GM18858 (cell line): ENCODE measurements around the gene ROPN1L.

ENCODE experiments used
- ATAC-seq: cut with Tn5 transposase; IDR thresholded peaks from one replicate; pipeline ENCODE4 v1.9.1; 2021; ENCODE audit not compliant: unreplicated experiment

The ROPN1L gene

GRCh38 chr5:10456583-10457420, 15.1 kb downstream of the ROPN1L start:
- ATAC-seq = no peak

DNA sequence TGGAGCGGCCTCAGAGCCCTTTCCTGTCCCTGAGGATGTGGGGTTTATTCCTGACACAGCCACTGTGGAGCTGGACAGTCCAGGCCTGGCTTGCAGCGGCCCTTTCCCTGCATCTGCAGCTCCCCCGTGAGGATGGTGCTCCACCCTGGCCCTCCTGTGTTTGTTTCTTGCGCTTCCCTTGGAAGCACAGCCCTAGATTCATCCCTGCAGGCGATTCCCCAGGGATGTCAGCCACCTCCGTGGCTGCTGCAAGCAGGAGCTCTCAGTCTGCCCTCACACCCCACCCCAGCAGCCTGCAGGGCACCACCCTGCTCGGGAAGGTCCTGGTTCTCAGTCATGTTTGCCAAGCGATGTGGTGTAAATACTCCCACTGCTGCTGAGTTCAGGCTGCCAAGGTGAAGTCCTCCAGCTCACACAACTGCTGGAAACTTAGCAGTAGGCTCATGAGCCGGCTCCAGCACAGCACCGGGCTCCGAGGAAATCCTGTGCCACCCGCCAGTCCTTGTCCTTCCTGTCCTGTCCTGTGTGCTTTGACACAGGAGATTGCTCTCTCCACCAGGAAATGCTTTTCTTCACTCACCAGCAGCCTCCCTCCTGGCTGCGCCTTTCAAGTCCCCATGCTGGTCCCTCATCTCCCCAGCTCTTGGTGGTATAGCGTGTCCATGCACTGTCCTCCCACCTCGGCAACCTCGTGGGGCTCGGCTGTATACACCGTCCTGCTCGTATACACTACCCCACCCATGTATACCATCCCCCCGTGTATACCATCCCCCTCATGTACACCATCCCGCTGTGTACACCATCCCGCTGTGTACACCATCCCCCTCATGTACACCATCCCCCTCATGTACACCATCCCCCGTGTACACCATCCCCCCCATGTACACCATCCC, 16.2 kb downstream of the ROPN1L start:
- ATAC-seq = no peak

GRCh38 chr5:10459080-10460055, 17.7 kb downstream of the ROPN1L start:
- ATAC-seq = no peak

DNA sequence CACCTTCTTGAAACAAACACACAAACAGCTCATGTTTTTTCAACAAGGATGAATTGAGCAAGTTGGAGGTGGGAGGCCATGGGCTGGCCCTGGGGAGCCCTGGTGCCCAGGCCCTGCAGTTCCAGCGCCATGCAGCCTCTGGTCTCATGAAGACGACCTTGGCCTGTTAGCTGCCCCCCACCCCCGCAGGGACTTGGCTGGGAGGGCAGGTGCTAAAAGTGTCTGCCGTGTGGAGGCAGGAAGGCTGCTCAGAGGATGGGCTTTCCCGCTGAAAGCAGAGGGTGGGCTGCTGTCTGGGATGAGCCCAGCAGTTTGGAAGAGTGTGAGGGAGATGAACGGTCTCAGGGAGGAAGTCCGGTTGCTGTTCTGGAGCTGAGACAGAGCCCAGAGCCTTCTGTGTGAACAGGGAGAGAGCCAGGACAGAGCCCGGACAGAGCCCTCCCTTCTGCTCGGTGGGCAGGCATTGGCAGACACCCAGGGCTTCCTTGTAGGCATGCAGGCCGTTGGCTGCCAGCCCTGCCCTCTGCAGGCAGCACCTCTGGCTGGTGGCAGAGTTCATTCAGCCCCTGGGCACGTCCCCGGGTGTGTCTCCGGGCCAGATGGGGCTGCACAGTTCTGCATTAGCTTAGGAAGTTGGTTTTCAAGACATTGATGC, 18.7 kb downstream of the ROPN1L start:
- no peak for ATAC-seq

DNA sequence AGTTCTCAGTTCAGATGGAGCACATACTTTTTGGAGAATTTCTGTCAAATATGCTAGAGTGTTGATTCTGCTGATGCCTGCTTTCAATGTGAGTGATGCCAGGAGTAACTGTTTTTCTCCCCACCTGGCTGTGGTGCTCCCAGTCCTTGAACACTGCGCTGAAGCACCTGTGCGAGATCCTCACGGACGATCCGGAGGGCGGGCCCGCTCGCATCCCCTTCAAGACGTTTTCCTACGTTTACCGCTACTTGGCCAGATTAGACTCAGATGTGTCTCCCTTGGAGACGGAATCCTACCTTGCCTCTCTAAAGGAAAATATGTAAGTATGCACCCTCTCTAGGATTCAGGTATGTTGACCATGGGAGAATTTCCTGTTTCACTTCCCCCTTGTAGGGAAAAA, 19.4 kb downstream of the ROPN1L start:
- ATAC-seq = no peak

- ATAC-seq = no peak
These were observed 20.4 kb downstream of the ROPN1L start for GRCh38 chr5:10461904-10462555.

DNA sequence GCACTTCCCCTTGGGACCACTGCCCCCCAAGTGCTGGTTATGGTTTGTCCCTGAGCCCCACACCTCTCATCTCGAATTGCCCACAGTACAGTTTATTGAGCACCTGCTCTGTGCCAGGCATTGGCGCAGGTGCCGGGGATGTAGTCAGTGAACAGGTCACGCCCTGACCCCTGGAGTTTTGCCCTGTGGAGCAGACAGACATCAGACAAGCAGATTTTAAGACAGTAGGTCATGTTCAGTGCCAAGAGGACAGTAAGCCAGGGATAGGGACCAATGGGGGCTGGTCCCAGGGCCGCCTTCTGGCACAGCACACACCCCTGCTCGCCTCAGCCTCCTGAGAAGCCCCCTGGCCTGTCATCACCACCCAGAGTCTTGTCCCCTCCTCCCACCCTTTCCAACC, 21.9 kb downstream of the ROPN1L start:
- ATAC-seq = no peak

DNA sequence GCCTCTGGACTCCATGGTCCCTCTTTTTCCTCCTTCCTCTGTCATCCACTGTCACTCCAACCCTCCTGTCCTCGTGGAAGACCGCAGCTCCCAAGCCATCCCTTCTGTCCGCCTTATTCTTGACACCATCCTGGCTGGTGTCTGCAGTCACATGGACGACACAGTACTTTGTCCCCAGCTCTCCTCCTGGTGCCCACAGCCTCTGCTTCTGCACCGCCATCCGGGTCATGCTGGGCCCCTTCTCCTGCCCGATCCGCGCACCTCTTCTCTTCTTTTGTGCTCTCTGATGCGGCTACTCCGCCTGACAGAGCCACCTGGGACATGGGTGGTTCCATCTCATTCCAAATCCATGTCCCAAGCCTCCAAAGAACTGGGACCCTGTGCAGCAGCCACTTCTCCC, 22.5 kb downstream of the ROPN1L start:
- ATAC-seq = no peak

DNA sequence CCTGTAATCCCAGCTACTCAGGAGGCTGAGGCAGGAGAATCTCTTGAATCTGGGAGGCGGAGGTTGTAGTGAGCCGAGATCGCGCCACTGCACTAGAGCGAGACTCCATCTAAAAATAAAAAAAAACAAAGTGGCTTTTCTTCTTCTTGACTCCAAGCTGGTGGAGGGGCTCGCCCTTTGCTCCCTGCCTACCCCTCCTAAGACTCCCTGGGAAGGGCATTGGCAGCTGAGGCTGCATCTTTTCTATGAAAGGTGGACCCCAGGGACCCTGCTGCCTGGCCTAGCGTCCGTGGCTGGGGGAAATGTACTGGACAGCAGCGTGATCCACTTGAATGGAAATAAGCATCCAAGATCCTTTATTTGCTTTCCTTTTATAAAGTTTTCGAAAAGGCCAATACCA, 24.0 kb downstream of the ROPN1L start:
- no peak for ATAC-seq

- ATAC-seq = no peak
These were observed 24.9 kb downstream of the ROPN1L start for GRCh38 chr5:10466446-10467073.

- ATAC-seq = no peak
These were observed 25.9 kb downstream of the ROPN1L start for GRCh38 chr5:10467281-10468198.

- no peak for ATAC-seq
These were observed 26.6 kb downstream of the ROPN1L start for GRCh38 chr5:10468256-10468655.

DNA sequence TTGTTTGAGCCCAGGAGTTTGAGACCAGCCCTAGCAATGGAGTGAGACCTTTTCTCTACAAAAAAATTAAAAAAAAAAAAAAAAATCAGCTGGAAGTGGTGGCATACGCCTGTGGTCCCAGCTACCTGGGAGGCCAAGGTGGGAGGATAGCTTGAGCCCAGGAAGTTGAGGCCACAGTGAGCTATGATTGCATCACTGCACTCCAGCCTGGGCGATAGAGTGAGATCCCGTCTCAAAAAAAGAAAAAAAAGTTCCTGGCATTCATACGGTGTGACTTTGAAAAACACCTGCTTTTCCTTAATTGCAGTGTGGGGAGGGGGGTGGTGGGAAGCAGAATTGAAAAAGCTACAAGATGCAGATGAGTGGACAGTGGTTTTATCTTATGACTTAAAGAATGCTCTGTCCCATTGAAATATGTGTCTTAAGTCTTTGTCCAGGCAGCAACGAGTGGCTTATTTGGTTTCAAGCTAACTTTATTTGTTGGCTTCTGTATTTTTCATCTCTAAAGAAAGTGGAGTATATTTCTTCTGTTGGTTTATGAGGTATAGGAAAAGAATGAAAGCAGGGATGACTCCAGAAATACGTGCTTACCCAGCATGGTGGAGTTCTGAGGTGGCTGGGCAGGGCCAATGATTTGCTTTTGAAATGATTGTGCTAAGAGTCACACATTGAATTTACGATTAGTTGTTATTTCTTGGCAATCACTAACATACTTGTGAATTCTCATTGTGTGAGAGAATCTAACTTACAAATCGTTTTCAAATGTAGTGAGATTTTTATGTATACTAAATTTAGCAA, 27.8 kb downstream of the ROPN1L start:
- no peak for ATAC-seq

DNA sequence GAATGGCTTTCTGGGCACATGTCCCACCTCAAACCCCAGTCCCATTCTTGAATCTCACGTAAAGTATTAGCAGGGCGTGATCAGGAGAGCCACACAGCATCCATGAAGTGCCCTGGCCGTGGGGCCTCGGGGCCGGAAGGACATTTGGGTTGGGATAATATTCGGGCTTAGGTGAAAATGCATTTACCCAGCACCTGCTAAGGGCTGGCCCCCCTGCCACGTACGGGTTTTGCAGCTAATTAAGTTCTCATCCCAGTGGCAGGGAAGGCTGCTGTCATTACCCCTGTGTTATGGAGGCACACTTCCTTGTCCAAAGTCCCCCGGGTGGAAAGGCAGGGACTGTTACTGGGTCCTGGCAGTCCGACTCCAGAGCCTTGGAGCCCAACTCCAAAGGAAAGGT, 29.0 kb downstream of the ROPN1L start:
- no peak for ATAC-seq

DNA sequence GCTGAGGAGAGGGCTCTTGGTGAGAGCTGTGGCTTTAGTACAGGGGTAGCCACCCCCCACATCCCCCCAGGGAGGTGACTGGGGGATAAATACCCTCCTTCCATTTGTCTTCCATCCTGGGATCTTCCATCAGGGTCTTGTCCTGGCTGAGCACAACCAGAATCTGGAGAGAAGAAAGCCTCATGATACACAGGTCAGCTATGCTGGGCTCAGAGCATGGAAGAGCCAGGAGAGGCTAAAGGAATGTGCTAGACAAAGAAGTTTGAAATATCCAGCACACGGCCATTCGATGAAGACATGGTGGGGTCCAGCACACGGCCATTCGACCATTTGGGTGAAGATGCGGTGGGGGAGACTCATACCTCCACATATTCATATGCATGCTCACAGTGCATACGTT, 30.0 kb downstream of the ROPN1L start:
- ATAC-seq = no peak

DNA sequence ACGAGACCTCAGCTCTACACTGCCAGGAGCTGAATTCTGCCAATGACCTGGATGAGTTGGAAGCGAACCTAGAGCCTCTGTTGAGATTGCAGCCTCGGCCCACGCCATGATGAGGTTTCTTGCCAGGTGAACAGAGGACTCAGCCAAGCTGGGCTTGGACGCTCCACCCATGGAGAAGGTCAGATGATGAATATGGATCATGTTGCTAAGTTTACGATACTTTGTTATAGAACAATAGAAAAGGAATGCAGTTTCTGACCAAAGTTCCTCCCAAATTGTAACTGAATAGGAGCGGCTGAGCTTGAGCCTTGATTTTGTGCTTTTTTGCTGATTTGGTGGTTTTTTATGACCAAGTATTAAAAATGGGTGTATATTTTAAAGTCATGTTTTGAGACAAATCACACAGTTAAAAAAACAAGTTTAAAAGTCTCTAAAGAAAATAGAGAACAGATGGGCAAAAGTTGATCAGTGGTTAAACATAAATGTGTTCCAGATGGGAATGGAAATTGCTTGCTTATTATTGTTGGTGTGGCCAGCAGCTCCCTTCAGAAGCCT, 32.9 kb downstream of the ROPN1L start:
- ATAC-seq = no peak

GRCh38 chr5:10475931-10476676, 34.4 kb downstream of the ROPN1L start:
- ATAC-seq = no peak
